Panc1 (cell line): ENCODE data around the gene CEP55. TPM values are rescaled to one million over a fixed set of nuclear protein-coding genes. Genes with fewer than 3 reads are reported as not detected.

Experiments used
- ATAC-seq: fragments of 200-7000 bp; cut with Tn5 transposase; 2 replicates; pipeline ENCODE4 v1.9.1; 2020; ENCODE audit warnings: mild to moderate bottlenecking, moderate library complexity
- BruUV-seq: library from RNA; stranded (reverse); fragments of 400-500 nt; replicated peaks from 2 replicates; lab custom pipeline; 2021; lab: Mats Ljungman, UMichigan
- CTCF ChIA-PET: fragments of 300-600 bp; sonication (Branson Sonifier 250); formaldehyde crosslinking; loops from one replicate; lab custom pipeline; 2022; ENCODE audit warnings: antibody characterized with exemption; lab: Charles Lee
- POLR2A ChIA-PET: fragments of 300-600 bp; sonication (Branson Sonifier 250); formaldehyde crosslinking; loops from one replicate; lab custom pipeline; 2022; ENCODE audit warnings: antibody characterized with exemption; lab: Charles Lee
- DNase-seq: peaks from one replicate; pipeline ENCODE4 v3.0.0-alpha.2; 2010; ENCODE audit warnings: low read depth, low spot score
- H3K27ac ChIP-seq: 2 replicates; pipeline ENCODE4 v1.5.1; 2011; ENCODE audit warnings: mild to moderate bottlenecking, low read length, inconsistent platforms
- H3K27me3 ChIP-seq: fragments of 200-500 bp; sonication (Bioruptor generic); 2 replicates; pipeline ENCODE4 v1.6.0; 2014; ENCODE audit warnings: low read length, inconsistent platforms; ENCODE audit not compliant: control insufficient read depth, insufficient read depth
- H3K36me3 ChIP-seq: fragments of 200-500 bp; sonication (Bioruptor generic); 2 replicates; pipeline ENCODE4 v1.5.1; 2014; ENCODE audit warnings: inconsistent platforms, mild to moderate bottlenecking, low read length, moderate library complexity; ENCODE audit not compliant: control insufficient read depth, insufficient read depth
- H3K4me1 ChIP-seq: 2 replicates; pipeline ENCODE4 v1.5.1; 2011; ENCODE audit warnings: inconsistent platforms, mild to moderate bottlenecking, low read length, moderate library complexity; ENCODE audit not compliant: control insufficient read depth, insufficient read depth
- H3K4me3 ChIP-seq, 2 experiments: 2 replicates each; pipeline ENCODE4 v1.5.1; 2011 to 2012; ENCODE audit warnings: low read depth in 2 of 2, low read length in 2 of 2, mild to moderate bottlenecking in 2 of 2, inconsistent platforms in 1 of 2, moderate library complexity in 1 of 2
- H3K9me3 ChIP-seq: fragments of 200-500 bp; sonication (Bioruptor generic); 2 replicates; pipeline ENCODE4 v1.5.1; 2014; ENCODE audit warnings: low read depth, mild to moderate bottlenecking, inconsistent platforms, low read length, moderate library complexity; ENCODE audit not compliant: control insufficient read depth, insufficient read depth
- CTCF ChIP-seq: fragments of 450-650 bp; IDR thresholded peaks from 2 replicates; pipeline ENCODE4 v1.5.1; 2017; ENCODE audit warnings: mild to moderate bottlenecking
- POLR2AphosphoS5 ChIP-seq: IDR thresholded peaks from 2 replicates; pipeline ENCODE4 v1.6.1; 2012; ENCODE audit warnings: mild to moderate bottlenecking, low read depth, low read length, moderate library complexity
- REST ChIP-seq, 2 experiments: IDR thresholded peaks; 2 replicates each; pipeline ENCODE4 v1.6.1; 2011 to 2012; ENCODE audit warnings: low read depth in 2 of 2, control low read depth in 1 of 2, low read length in 1 of 2, mild to moderate bottlenecking in 1 of 2, moderate library complexity in 1 of 2; ENCODE audit not compliant: insufficient read depth in 1 of 2
- SIN3A ChIP-seq: IDR thresholded peaks from 2 replicates; pipeline ENCODE4 v1.6.1; 2012; ENCODE audit warnings: low read depth, mild to moderate bottlenecking, low read length, moderate library complexity, borderline replicate concordance; ENCODE audit not compliant: insufficient read depth
- TCF7L2 ChIP-seq: IDR thresholded peaks from 2 replicates; pipeline ENCODE4 v1.6.1; 2011; ENCODE audit warnings: mild to moderate bottlenecking, low read depth, low read length, inconsistent platforms
- in situ Hi-C: cut with HindIII; loops from 2 replicates; pipeline ENCODE4 v1.10.0; 2016; ENCODE audit warnings: low sequenced_read_pairs, low pct_unique_long_range_greater_than_20kb
- intact Hi-C: fragments of 100-400 bp; cut with micrococcal nuclease; formaldehyde crosslinking; loops from one replicate; pipeline ENCODE4 v1.10.0; 2022; ENCODE audit not compliant: unreplicated experiment
- total RNA-seq: library from RNA; stranded (reverse); gene quantifications from one replicate; pipeline ENCODE4 v1.2.1, GENCODE V29; 2021; ENCODE audit not compliant: unreplicated experiment

The CEP55 gene
- total RNA-seq, 1 experiment from 2014 or later = 96.4 TPM

- peak overlapping the region; percentile 83 for H3K27ac ChIP-seq
- H3K9me3 ChIP-seq = no peaks in the 10 kb centered on the region
- DNase-seq (no peak), ATAC-seq (no peak)
- intact Hi-C loops (no loop called here), in situ Hi-C loops (no loop called here)
- ChIA-PET POLR2A (no interaction called here), CTCF (no interaction called here)
- H3K27me3 ChIP-seq = no peaks in the 10 kb centered on the region
- peaks cover 34% of the 10 kb centered on the region for H3K36me3 ChIP-seq
- BruUV-seq = no TSS peak
- TF ChIP-seq TCF7L2 = no peak
- no peak for TF ChIP-seq CTCF
- TF ChIP-seq POLR2AphosphoS5 = no peak
- TF ChIP-seq SIN3A = no peak
- no peak for TF ChIP-seq REST (IDR thresholded peaks at IDR 0.05; ENCODE audit: insufficient read depth in 1 of 2, low read depth in 2 of 2, low read length in 1 of 2)
- H3K4me1 ChIP-seq = peaks cover 39% of the 10 kb centered on the region
- no peak overlapping the region for H3K4me3 ChIP-seq
Observed at GRCh38 chr10:93452143-93452542, 44.3 kb upstream of the CEP55 start.

GRCh38 chr10:93454146-93454545 is 42.3 kb upstream of the CEP55 start:
- in situ Hi-C loops = no loop called here
- Histone ChIP-seq H3K27ac (peak overlapping the region; percentile 62), H3K4me3 (no peak overlapping the region), H3K36me3 (peaks cover 25% of the 10 kb centered on the region), H3K27me3 (no peaks in the 10 kb centered on the region), H3K4me1 (peaks cover 45% of the 10 kb centered on the region), H3K9me3 (no peaks in the 10 kb centered on the region)
- DNase-seq (no peak), ATAC-seq (no peak)
- ChIA-PET CTCF (no interaction called here), POLR2A (interaction anchor here (0.7 kb wide), 1 partner anchor 17 kb away, joined by 5 read pairs; no protein-coding TSS in a partner anchor)
- no peak for TF ChIP-seq TCF7L2
- no peak for TF ChIP-seq CTCF
- no peak for TF ChIP-seq SIN3A
- TF ChIP-seq POLR2AphosphoS5 = no peak
- no peak for TF ChIP-seq REST (IDR thresholded peaks at IDR 0.05; ENCODE audit: insufficient read depth in 1 of 2, low read depth in 2 of 2, low read length in 1 of 2)
- no TSS peak for BruUV-seq
- intact Hi-C loops = no loop called here
